Neural progenitor cell (in vitro differentiated cells): Measurements from ENCODE around the gene GLIS2. TPM values are rescaled to one million over a fixed set of nuclear protein-coding genes. Genes with fewer than 3 reads are reported as not detected.

ENCODE experiments used
- DNase-seq: peaks from one replicate; pipeline ENCODE4 v3.0.0-alpha.2; 2016; ENCODE audit warnings: low spot score
- H2AFZ ChIP-seq: fragments of 200-600 bp; sonication (generic); replicated peaks from 2 replicates; pipeline ENCODE4 v1.6.1; 2016; ENCODE audit warnings: antibody characterized with exemption
- H3F3A ChIP-seq: fragments of 200-600 bp; sonication (generic); 2 replicates; pipeline ENCODE4 v1.6.1; 2016; ENCODE audit warnings: antibody characterized with exemption, low read depth
- H3K27ac ChIP-seq: fragments of 200-600 bp; sonication (generic); 2 replicates; pipeline ENCODE4 v1.5.1; 2016; ENCODE audit warnings: mild to moderate bottlenecking
- H3K27me3 ChIP-seq: fragments of 200-600 bp; sonication (generic); 2 replicates; pipeline ENCODE4 v1.6.1; 2016; ENCODE audit warnings: mild to moderate bottlenecking, moderate library complexity
- H3K36me3 ChIP-seq: fragments of 200-600 bp; sonication (generic); 2 replicates; pipeline ENCODE4 v1.5.1; 2016
- H3K4me1 ChIP-seq: fragments of 200-600 bp; sonication (generic); 2 replicates; pipeline ENCODE4 v1.6.1; 2016; ENCODE audit warnings: mixed run types
- H3K4me2 ChIP-seq: fragments of 200-600 bp; sonication (generic); 2 replicates; pipeline ENCODE4 v1.6.1; 2016
- H3K4me3 ChIP-seq: fragments of 200-600 bp; sonication (generic); 2 replicates; pipeline ENCODE4 v1.5.1; 2016
- H3K79me2 ChIP-seq: fragments of 200-600 bp; sonication (generic); 2 replicates; pipeline ENCODE4 v1.6.1; 2016; ENCODE audit warnings: low read depth
- H3K9ac ChIP-seq: fragments of 200-600 bp; sonication (generic); 2 replicates; pipeline ENCODE4 v1.6.1; 2016
- H3K9me3 ChIP-seq: fragments of 200-600 bp; sonication (generic); 2 replicates; pipeline ENCODE4 v1.5.1; 2016; ENCODE audit warnings: low read depth
- H4K20me1 ChIP-seq: fragments of 200-600 bp; sonication (generic); 2 replicates; pipeline ENCODE4 v1.6.1; 2016; ENCODE audit warnings: low read depth
- H3K27ac Mint-ChIP-seq: 3 replicates; pipeline ENCODE4 v1.8.0; 2021; ENCODE audit warnings: mixed read lengths
- H3K27me3 Mint-ChIP-seq: 2 replicates; pipeline ENCODE4 v1.8.0; 2022; ENCODE audit warnings: low read depth, mild to moderate bottlenecking, inconsistent platforms, moderate library complexity, mixed read lengths; ENCODE audit not compliant: insufficient read depth
- H3K36me3 Mint-ChIP-seq: 3 replicates; pipeline ENCODE4 v1.8.0; 2021; ENCODE audit warnings: mixed read lengths
- H3K4me1 Mint-ChIP-seq: 3 replicates; pipeline ENCODE4 v1.8.0; 2021; ENCODE audit warnings: mixed read lengths
- H3K4me3 Mint-ChIP-seq: 3 replicates; pipeline ENCODE4 v1.8.0; 2021; ENCODE audit warnings: mild to moderate bottlenecking, moderate library complexity, mixed read lengths
- H3K9me3 Mint-ChIP-seq: 3 replicates; pipeline ENCODE4 v1.8.0; 2020; ENCODE audit warnings: mixed read lengths
- EZH2 ChIP-seq: fragments of 200-600 bp; sonication (generic); IDR thresholded peaks from 2 replicates; pipeline ENCODE4 v1.6.1; 2017; ENCODE audit warnings: antibody characterized with exemption, mild to moderate bottlenecking, moderate library complexity
- EZH2phosphoT487 ChIP-seq: fragments of 200-600 bp; sonication (generic); IDR thresholded peaks from 2 replicates; pipeline ENCODE4 v1.6.1; 2017; ENCODE audit warnings: antibody characterized with exemption
- total RNA-seq: library from RNA; depleted of rRNA; stranded (reverse); fragments of >200 nt; gene quantifications from 2 replicates; pipeline ENCODE4 v1.2.3, GENCODE V29; 2015; ENCODE audit warnings: low replicate concordance
- TF ChIP-seq, protein P1 (sequence below): fragments of 200-600 bp; sonication (generic); IDR thresholded peaks from 2 replicates; pipeline ENCODE4 v1.5.1; 2017; ENCODE audit warnings: antibody characterized with exemption, mild to moderate bottlenecking

Gene GLIS2
- total RNA-seq, 1 donor from 2014 or later, result 0.15 TPM

DNA sequence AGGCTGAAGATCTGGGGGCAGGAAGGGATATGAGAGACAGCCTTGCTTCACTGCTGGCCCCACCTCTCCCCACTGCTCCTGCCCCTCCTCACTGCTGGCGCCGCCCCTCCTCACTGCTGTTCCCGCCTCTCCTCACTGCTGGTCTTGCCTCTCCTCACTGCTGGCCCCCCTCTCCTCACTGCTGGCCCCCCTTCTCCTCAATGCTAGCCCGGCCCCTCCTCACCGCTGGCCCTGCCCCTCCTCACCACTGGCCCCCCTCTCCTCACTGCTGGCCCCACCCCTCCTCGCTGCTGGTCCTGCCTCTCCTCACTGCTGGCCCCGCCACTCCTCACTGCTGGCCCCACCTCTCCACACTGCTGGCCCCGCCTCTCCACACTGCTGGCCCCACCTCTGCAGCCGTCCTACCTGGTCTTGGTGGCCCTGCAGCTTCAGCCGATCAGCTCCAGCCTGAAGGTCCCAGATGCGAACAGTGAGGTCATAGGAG, 44.7 kb downstream of the GLIS2 start:
- no peak overlapping the region for H3K4me2 ChIP-seq
- no peaks in the 10 kb centered on the region for H3K36me3 ChIP-seq

DNA sequence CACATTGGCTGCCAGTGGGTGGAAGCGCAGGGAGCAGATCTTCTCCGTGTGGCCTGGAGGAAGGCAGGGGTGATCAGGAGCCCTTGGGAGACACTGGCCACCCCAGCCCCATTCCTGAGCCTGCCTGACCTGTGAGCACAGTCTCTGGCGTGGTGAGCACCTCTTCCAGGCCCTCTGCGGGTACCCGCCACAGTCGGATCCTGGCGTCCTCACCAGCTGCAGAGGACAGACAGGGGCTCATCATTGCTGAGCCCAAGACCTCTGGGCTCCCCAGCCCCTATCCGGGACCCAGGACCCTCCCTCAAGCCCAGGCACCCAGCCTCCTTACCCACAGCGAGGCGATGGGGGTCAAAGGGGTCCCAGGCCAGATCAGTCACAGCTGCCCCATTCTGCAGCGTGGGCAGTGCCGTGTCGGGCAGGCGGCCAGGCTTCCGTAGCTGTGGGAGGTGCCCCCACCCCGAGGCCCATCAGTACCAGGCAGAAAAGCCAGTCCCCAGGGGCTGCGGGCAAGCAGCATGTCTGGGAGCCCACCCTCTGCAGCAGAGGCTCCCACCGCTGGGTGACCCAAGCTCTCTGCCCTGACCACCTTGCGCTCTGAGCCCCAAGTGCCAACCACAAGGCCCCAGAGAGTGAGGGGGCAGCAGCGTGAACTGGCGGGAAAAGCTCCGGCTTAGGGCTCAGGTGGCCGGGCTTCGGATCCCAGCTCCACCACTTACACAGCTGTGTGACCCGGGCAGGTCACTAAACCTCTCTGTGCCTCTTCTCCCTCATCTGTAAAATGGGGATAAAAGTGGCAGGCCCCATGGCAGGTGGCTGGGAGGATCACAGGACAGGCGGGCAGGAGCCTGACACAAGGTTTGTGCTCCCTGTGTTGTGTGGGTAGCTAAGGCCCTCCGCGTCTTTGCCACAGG, 45.4 kb downstream of the GLIS2 start:
- TF ChIP-seq EZH2phosphoT487 (no peak), EZH2 (no peak)
- TF ChIP-seq, protein P1, sequence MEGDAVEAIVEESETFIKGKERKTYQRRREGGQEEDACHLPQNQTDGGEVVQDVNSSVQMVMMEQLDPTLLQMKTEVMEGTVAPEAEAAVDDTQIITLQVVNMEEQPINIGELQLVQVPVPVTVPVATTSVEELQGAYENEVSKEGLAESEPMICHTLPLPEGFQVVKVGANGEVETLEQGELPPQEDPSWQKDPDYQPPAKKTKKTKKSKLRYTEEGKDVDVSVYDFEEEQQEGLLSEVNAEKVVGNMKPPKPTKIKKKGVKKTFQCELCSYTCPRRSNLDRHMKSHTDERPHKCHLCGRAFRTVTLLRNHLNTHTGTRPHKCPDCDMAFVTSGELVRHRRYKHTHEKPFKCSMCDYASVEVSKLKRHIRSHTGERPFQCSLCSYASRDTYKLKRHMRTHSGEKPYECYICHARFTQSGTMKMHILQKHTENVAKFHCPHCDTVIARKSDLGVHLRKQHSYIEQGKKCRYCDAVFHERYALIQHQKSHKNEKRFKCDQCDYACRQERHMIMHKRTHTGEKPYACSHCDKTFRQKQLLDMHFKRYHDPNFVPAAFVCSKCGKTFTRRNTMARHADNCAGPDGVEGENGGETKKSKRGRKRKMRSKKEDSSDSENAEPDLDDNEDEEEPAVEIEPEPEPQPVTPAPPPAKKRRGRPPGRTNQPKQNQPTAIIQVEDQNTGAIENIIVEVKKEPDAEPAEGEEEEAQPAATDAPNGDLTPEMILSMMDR, result no peak
- Mint-ChIP-seq H3K36me3 (peaks cover 2% of the 10 kb centered on the region), H3K4me3 (no peak overlapping the region), H3K27me3 (peaks cover 3% of the 10 kb centered on the region), H3K4me1 (peaks cover 7% of the 10 kb centered on the region), H3K27ac (peak overlapping the region; percentile 21), H3K9me3 (no peaks in the 10 kb centered on the region)
- no peak overlapping the region for H2AFZ ChIP-seq
- no peaks in the 10 kb centered on the region for H3K36me3 ChIP-seq
- no peaks in the 10 kb centered on the region for H3K9me3 ChIP-seq
- no peak overlapping the region for H3K4me3 ChIP-seq
- no peak overlapping the region for H3K27ac ChIP-seq
- no peak for DNase-seq
- H3K4me2 ChIP-seq, result no peak overlapping the region
- no peaks in the 10 kb centered on the region for H3K79me2 ChIP-seq
- no peak overlapping the region for H3K9ac ChIP-seq
- no peaks in the 10 kb centered on the region for H3F3A ChIP-seq
- no peaks in the 10 kb centered on the region for H3K27me3 ChIP-seq
- H3K4me1 ChIP-seq, result no peaks in the 10 kb centered on the region
- H4K20me1 ChIP-seq, result no peaks in the 10 kb centered on the region

More for the DNA sequence above, 44.7 kb downstream of the GLIS2 start:
- Histone ChIP-seq H3K4me3 (no peak overlapping the region), H2AFZ (no peak overlapping the region), H3F3A (no peaks in the 10 kb centered on the region), H3K79me2 (no peaks in the 10 kb centered on the region), H3K27me3 (no peaks in the 10 kb centered on the region), H3K9ac (no peak overlapping the region), H3K9me3 (no peaks in the 10 kb centered on the region), H3K4me1 (no peaks in the 10 kb centered on the region), H3K27ac (no peak overlapping the region), H4K20me1 (no peaks in the 10 kb centered on the region)
- peak; percentile 50 for DNase-seq
- peak overlapping the region; percentile 21 for H3K27ac Mint-ChIP-seq
- H3K36me3 Mint-ChIP-seq, result peaks cover 2% of the 10 kb centered on the region
- H3K4me1 Mint-ChIP-seq, result peaks cover 6% of the 10 kb centered on the region
- H3K9me3 Mint-ChIP-seq, result no peaks in the 10 kb centered on the region
- no peak for TF ChIP-seq EZH2
- TF ChIP-seq, protein P1, result no peak
- TF ChIP-seq EZH2phosphoT487, result no peak
- peaks cover 3% of the 10 kb centered on the region for H3K27me3 Mint-ChIP-seq
- no peak overlapping the region for H3K4me3 Mint-ChIP-seq

GRCh38 chr16:4361944-4362311, 46.1 kb downstream of the GLIS2 start:
- Histone ChIP-seq H3K9ac (no peak overlapping the region), H3K79me2 (no peaks in the 10 kb centered on the region), H3K36me3 (no peaks in the 10 kb centered on the region), H2AFZ (no peak overlapping the region), H3K27ac (no peak overlapping the region), H3F3A (no peaks in the 10 kb centered on the region), H3K4me2 (no peak overlapping the region), H3K9me3 (no peaks in the 10 kb centered on the region), H3K27me3 (no peaks in the 10 kb centered on the region), H3K4me1 (no peaks in the 10 kb centered on the region), H3K4me3 (no peak overlapping the region), H4K20me1 (no peaks in the 10 kb centered on the region)
- H3K4me3 Mint-ChIP-seq, result no peak overlapping the region
- H3K36me3 Mint-ChIP-seq, result peaks cover 2% of the 10 kb centered on the region
- no peaks in the 10 kb centered on the region for H3K9me3 Mint-ChIP-seq
- H3K27ac Mint-ChIP-seq, result no peak overlapping the region
- H3K27me3 Mint-ChIP-seq, result no peaks in the 10 kb centered on the region
- no peak for TF ChIP-seq EZH2phosphoT487
- TF ChIP-seq, protein P1, result no peak
- TF ChIP-seq EZH2, result no peak
- H3K4me1 Mint-ChIP-seq, result peaks cover 9% of the 10 kb centered on the region
- DNase-seq, result no peak
